HG03520 (cell line): ENCODE results near the gene TFAP2A.

Experiments
- ATAC-seq: cut with Tn5 transposase; IDR thresholded peaks from one replicate; pipeline ENCODE4 v1.9.1; 2021; ENCODE audit warnings: mild to moderate bottlenecking, moderate library complexity; ENCODE audit not compliant: unreplicated experiment

Gene TFAP2A

DNA sequence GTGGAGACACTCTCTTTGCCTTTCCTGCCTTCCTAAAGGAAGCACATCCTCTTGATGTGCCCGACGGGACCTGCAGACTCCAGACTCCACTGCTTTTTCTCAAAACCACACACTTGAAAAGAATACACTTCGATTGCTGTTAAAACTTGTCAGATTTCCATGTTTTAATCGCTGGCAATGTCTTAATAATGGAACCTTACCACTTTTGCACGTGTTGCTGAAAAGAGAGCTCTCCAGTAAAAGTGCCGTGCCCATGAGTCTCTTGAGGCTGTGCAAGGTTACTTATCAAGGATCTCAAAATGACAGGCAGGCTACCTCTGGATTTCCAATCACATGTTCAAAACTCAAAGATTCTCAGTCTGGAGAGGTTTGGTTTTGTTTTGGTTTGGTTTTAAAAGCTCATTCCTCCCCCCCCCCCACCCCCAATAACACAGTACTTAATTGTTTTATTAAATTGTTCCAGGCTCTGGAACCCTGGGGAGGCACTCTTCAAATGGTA is 12.0 kb upstream of the TFAP2A start:
- no peak for ATAC-seq

DNA sequence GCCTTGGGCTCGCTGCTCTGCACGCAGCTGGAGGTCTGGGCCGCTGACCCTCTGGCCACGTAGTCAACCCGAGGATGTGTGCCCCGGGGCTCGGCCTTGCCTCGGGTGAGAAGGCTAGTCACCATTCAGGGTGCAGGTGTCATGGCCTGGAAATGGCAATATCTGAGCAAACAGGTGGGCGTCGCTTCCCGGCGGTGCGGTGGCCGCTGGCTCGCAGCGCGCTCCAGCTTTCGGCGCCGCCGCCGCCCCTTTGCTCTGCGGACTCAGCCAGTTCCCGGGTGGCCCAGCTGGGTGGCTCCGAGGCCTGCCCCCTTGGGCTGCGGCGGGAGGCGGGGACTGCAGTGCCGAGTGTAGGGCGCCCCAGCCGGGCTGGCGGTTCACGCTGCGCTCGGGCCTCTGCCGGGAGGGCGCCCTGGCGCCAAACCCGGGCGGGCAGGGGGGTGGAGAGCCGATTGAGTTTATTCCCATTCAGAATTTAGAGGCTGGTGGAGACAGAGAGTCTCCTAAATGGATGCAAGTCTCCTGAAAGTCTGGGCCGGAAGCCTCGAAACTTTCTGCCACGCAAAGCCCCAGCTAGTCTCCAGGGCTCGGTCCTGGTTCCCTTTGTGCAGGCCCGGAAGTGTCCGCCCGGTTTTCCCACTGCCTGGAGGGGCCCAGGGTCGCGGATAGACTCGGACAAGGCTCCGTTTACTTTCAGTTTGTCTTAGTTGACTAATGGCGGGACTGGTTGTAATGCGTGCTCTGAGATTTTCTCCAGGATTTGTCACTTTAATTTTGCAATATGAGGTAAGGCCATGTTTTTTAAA is 11.3 kb upstream of the TFAP2A start:
- ATAC-seq, result peak; percentile 61

DNA sequence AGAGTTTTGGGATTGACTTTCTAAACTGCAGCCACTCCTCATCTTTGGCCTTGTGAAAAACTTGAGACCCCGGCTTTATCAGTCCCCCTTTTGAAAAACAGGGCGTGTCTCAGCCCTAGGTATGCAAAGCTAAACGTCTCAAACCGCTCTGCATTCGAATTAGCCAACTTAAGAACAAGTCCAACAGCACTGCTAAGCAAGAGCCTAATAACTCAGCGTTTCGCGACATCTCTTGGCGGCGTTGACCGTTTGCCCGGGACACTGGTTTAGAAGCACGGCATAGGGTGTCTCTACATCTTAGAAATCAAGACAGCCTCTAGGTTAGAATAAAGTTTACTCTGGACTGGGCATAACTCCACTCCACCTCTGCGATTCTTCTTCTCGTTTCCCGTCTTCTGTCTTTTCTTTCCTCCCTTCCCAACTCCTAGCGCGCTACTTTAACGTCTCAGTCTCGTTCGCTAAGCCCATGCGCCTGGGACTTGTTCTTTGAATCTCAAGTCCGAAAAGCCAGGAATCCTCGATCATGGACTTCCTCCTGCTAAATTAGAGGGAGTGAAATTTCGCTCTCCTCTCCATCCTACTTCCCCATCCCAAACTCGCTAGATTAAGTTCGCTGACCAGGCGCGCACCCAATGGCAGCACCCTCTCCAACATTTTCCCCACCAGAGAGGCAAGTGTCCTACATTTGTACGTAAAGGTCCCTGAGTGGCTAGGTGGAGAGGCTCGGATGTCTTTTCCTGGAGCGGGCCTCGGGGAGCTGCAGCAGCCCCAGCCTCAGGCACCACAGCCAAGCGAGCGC is 10.5 kb upstream of the TFAP2A start:
- no peak for ATAC-seq

DNA sequence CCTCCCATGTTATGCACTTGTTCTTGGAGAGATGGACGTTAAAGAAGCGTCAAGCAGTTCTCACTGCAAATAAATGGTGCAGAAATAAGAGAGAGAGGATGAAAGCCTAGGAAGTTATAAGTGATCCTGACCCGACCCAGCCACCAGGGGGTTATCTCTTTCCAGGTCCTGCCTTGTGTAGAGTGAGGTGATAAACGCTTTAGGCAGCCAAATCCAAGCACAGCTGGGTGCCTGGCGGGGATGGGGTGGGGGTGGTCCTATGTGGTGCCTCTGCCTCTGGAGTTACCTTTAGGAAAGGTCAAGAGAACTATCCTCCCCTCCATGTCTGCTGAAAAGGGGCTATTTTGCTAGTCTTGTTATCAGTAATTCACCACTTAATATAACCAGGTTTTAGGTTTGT is 9.2 kb upstream of the TFAP2A start:
- ATAC-seq, result no peak

DNA sequence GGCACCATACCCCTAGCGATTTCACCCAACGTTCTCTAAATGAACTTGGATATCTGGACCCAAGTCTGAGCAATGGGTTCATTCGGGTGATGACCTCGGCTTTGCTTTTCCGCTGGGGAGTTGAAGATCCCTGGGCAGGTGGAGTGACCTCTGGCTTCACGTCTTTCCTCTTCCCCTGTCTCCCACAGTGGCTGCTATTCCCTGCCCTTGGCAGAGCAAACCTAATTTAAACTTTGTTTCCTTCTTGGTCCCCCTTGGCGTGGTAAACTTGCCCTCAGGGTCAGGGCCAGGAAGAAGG is 7.8 kb upstream of the TFAP2A start:
- ATAC-seq, result no peak

DNA sequence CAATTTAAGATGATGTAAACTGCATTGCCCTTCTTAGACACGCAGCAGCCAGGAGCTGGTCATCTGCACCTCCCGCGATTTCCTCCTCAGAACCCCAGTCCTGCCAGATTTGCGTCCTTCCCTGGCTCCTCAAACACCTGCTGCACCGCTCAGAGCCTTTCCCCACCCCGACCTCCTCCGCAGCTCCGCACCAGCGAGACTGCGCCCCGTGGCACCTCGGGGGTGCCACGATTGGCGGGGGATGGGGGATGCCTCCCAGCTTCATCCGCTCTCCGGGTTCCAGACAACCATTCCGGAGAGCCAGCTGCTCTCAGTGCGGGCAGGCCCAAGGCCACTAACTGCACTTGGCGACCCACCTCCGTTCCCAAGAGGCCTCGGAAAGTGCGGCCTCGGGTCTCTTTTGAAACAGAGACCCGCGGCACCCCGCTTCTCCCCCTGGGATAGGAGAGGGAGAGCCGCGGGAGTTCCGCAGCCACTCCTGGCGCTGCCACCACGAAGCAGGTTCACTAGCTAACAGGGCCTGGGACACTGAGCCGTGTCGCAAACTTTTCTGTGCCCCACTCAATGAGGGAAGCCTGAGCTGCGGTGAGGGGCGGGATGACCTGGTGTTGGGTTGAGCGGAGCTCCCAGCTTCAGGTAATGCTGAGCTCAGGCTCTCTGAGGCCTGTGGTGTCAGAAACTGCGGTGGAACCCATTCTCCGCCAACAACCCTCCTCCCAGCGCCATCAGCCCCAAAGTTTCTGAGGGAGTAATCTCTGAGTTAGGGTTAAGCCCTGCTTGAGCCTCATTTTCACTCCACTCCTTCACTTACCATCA is 7.3 kb upstream of the TFAP2A start:
- ATAC-seq, result no peak

DNA sequence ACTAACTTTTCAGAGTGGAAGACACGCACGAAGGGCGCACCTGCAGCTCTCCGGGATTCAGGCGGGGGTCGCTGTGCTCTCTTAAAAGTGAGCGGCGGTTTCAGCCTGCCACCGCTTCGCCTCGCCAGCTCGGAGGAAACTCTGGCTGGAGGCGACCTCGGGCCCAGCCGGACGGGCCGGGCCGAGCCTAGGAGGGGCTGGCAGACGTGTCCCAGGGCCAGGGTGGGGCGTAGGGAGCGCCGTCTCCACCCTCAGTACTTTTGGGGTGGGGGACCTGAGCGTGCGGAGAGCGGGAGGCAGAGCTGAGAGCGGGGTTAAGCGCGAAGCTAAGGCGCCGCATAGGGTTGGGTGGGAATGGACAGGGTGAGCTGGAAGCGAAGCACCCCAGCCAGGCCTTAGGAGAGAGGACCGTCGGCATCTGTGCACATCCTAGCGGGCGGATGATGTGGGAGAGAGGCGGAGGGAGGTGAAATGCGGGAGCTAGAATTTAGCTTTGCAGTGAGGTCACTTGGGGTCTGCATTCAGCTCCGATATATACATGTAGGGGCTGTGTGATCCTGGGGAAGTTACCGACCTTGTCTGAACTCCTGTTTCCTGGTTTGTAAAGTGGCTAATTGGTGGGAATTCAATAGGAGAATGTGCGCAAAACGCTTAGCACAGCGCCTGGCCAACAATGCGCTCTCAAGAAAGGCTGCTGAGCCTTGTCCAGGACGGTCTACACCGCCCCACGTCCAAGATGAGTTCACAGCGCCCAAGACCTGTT is 6.5 kb upstream of the TFAP2A start:
- ATAC-seq, result no peak

DNA sequence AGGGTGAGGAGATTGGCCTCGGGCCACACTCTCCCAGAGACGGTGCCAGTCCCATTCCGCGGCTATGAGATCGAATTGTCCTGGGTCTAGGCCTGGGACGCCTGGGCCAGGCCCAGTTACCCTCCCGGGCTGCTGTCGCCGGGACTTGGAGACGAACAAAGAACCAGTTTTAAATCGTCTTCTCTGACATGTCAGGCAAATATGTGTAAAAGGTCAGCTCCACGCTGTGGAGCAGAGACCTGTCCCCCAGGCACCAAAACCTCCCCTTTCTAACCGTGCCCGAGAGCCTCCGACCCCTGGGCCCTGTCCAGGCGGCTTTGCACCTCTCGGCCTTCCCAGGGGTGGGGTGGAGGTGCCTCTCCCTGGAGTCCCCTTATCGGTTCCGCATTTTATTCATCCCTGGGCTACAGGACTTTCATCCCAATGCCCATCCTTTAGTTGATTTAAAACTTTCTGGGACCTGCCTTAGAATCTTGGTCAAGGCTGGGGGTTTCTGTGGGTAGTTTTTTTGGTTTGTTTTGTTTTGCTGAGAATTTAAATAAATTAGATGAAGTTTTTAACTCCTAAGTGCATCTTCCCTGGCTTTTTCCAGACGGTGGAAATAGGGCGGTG is 5.8 kb upstream of the TFAP2A start:
- ATAC-seq, result no peak

DNA sequence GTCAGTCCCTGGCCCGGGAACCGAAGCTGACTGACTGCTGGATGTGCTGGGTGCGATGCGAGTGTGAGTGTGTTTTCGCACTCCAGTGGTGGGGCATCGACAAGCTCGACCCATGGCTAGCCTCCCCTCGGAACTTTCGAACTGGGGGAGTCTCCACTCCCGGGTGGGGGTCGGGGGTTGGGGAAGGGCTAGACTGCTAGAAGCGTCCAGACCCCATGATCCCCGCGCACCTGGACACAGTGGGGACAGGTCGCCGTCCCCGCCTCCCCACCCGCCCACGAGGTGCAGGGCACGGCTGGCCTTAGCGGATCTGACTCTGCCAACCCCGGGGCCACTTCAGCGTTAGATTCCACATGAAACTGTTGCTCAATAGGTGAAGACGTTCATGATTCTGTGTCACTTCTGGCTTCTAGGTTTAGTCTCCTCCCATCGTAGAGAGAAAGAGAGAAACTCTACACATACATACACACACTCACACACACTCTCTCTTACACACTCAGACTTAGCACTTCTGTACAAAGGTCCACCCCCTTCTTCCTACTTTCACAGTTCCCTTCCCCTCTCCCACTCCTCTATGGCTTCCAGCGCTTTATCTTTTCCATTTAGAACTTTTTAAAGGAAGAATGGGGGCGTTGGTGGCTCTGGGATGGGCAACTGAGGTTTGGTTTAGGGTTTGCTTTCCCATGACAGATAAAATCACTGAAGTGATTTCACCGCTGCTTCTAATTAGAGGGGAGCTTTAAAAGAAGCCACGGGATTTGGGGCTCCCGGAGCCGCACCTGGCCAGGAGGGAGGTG is 5.1 kb upstream of the TFAP2A start:
- no peak for ATAC-seq

DNA sequence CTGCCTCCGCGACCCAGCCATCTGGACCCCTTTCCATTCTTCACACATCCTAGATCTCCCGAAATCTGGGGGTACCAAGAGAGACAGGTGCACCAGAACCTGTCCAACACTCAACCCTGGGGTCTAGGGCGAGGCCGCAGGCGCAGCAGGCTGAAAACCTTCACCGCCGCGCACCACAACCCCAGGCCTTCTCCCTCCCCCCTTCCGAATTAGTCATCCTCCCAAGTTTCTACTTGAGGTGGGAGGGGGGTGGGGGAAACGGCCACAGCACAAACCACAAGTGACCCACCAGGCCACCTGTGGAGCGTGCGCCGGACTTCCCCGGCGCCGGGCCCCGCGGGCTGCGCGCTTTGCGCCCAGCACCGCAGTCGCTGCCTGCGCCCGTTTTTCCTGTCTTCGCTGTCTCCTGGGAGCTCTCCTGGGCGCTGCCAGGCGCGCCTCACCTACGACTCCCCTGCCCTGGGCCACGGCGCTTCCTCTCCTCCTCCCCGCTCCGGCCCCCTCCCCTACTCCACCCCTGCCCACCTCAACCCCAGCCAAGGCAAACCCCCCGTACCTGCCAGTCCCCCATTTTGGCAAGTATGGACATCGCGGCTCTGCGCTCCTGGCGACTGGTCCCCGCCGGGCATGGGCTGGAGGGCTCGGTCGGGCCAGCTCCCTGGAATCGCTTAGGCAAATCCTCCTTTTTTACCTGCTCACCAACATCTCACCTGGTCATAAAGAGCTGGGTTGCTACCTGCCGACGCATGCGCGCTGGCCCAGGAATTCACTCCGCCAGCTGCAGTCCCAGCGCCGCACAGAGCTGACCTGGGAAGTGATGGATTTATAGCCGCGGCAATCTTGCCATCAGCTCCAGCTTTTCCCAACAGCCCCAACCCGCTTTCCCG is 4.2 kb upstream of the TFAP2A start:
- no peak for ATAC-seq

DNA sequence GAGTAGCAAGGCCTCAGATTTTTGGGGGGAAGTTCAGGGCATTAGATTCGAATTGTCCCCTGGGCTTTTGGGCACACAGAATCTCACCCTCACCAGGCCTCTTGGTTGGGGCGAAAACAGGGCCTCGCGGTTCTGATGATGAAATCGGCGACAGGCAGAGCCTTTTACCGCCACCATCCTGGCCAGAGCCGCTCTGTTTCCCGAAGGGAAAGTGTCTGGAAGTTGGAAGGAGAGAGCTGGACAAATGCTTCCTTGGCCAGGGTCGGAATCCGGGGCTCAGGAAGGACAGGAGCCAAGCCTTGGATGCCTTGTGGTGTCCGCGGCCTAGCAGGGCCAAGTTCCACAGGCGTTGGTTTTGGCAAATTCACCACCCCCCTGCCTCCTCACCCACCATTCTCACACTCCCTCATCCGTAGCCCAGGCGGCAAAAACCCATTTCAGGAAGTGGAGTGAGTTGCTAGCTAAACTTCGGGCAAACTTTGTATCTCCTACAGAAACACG is 3.5 kb upstream of the TFAP2A start:
- ATAC-seq, result no peak

DNA sequence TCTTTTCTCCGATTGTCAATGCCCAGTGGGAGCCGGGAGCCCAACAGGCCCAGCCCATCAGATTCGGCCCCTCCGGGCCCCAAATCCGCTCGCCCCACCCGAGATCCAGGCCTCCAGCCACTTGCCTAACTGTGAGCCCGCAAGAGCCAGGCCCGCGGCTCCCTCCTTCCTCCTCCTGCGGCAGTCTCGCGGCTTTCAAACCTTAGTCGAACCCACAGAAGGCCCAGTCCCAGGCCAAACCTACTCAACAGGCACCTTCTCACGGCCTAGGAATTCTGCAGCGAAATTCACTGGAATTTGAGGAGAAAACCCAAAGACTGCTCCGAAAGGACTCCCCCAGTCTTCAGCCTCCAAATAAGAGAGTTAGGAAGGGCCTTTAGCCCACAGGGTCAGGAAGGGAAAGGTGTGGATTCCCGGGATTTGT is 2.8 kb upstream of the TFAP2A start:
- ATAC-seq, result no peak

DNA sequence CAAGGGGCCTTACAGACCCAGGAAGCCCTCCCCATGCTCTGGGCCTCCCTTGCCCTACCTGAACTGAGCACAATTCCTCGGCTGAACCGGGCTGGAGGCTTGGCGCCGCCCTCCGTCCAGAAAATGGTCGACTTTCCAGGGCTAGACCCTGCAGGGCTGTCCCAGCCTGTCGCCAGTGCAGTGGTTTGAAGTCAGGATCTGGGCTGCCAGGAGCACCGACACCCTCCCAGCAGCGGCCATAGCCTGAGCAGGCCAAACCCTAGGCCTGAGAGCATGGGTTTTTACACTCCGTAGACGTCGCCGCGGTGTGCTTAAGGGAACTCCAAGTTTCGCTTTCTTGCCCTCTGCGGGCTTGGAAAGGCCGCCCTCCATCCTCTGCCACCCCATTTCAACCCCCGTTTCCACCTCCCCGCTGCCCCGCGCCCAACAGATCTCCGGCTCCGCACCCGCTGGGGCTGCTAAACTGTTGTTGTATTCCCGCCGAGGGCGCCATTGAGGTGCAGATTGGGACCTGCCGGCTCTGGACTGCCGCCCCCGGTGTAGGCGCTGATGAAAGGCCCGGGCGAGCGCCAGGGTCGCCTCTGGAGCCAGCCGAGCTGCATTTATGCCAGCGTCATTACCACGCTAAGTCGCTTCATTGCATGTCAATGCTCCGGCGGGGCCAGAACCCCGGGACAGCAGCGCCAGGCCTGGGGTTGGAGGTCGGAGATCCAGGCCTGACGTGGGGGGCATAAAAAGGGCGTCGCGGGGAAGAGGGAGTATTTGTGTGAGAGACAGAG is 2.2 kb upstream of the TFAP2A start:
- no peak for ATAC-seq

DNA sequence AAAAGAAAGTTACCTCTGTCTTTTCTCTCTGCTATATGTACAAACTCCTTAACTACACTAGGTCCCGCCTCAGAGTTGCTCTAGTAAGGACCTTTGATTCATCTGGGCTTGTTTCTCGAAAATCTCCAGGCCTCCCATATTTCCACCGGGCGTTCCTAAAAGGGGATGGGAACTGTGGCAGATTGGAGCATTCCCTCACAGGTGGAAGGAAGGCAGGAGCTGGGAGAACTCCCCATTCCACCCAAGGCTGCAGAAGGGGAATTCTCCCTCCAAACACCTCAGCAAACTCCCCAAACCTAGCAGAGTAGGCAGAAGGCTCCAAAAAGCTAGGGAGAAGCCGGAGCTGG is 1.6 kb upstream of the TFAP2A start:
- ATAC-seq, result no peak

DNA sequence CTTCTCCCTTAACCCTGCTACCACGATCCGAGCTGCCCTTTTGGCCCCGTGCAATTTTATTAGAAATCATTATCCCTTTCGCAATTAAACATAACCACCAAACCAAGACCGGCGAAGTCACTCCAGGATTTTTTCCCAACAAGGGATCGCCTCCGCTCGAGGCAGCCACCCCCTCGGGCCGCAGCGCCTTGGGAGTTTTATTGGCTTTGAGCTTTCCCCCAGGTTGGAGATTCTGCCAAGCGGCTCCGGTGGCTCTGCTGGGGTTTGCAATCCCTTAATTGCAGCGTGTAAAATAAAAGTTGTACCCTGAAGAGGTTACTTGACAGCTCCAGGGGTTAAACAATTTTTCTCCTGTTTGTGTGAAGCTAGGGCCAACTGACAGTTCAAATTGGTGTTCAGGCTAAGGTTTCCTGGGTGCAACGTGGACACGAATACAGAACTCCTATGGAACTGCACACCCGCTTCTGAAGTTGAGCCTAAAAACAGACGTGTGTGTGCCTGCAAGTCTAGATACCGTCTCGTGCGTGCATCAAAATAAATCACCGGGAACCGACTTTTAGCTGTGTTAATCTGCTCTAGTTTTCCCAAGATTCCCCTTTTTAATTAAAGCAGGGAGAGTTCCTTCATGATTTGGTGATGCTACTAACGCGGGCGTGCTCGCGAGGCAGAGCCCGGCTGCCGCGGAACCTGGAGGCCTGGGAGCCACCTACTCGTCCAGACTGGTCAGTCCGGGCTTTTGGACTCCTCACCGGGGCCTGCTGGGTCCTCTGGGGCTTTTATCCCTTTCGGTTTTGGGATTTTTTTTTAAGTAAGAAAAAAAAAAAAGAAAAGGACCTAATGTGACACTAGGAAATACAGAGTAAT is 975 bp upstream of the TFAP2A start:
- no peak for ATAC-seq

DNA sequence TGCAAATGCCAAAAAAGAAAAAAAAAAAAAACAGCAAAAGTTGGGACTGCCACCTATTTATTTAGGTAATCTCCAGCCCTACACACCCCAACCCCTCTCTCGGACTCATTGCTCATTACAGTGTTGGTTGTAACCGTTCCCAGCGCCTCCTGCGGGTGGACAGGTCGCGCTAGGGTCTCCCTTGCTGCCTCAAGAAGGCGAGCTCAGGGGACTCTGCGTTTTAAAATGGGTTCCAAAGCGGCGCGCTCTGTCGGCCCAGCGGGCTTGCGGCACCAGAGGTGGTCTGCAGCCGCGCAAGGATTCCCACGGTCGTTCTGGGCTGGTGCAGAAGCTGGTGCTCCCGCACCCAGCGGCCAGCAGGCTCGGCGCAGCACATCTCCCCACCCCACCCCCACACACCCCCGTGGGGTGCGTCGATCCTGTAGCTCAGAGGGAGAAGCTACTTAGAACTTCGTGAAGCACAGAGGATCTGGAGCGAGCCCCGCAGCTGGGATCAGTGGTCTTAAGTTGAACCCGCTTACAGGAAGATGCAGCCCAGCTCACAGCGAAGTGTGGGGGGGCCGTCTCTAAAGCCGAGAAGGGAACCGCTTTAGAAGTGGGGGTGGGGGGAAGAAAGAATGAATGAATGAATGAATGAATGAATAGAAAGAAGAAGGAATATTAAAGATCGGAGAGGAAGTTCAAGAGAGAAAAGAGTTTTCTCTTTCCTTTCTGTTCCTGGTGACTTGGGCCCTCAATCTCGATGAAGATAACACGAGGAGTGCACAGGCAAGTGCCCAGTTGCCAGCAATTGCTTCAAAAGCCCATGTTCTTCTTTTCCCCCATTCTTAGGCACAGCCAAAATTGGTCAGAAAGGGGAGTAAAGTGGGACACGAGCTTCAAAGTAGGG is 780 bp downstream of the TFAP2A start:
- ATAC-seq, result no peak
